Measurements from ENCODE around the gene MPO. TPM values are rescaled to one million over a fixed set of nuclear protein-coding genes. Genes with fewer than 3 reads are reported as not detected.

MPO gene
- total and polyA plus RNA-seq, 9 of the 15 experiments (the other 6 are each of a cell fraction or from before 2014, with no cell fraction given): 0.04 to 0.47 (median 0.39) TPM; not detected in 6

DNA sequence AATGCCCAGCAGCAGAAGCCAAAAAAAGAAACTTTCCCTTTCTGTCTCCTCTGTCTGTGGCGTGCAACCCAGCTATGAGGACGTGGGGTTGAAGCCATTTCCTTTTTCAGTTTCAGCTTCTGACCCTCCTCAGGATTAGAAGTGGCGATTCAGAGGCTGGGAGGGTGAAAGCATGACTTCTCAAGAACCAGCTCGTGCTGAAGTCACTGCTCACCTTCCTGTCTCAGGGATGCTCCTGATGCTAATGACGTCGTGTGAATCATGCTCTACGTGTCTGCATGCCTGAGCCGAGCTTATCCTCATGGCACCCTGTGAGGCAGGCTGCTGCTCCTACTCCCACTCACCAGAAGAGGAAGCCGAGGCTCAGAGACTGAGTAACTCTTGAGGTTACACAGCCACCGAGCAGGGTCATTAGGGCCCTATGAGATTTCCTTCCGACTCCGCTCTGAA, 48.0 kb downstream of the MPO start (continued):
- TF ChIP-seq, protein P1, sequence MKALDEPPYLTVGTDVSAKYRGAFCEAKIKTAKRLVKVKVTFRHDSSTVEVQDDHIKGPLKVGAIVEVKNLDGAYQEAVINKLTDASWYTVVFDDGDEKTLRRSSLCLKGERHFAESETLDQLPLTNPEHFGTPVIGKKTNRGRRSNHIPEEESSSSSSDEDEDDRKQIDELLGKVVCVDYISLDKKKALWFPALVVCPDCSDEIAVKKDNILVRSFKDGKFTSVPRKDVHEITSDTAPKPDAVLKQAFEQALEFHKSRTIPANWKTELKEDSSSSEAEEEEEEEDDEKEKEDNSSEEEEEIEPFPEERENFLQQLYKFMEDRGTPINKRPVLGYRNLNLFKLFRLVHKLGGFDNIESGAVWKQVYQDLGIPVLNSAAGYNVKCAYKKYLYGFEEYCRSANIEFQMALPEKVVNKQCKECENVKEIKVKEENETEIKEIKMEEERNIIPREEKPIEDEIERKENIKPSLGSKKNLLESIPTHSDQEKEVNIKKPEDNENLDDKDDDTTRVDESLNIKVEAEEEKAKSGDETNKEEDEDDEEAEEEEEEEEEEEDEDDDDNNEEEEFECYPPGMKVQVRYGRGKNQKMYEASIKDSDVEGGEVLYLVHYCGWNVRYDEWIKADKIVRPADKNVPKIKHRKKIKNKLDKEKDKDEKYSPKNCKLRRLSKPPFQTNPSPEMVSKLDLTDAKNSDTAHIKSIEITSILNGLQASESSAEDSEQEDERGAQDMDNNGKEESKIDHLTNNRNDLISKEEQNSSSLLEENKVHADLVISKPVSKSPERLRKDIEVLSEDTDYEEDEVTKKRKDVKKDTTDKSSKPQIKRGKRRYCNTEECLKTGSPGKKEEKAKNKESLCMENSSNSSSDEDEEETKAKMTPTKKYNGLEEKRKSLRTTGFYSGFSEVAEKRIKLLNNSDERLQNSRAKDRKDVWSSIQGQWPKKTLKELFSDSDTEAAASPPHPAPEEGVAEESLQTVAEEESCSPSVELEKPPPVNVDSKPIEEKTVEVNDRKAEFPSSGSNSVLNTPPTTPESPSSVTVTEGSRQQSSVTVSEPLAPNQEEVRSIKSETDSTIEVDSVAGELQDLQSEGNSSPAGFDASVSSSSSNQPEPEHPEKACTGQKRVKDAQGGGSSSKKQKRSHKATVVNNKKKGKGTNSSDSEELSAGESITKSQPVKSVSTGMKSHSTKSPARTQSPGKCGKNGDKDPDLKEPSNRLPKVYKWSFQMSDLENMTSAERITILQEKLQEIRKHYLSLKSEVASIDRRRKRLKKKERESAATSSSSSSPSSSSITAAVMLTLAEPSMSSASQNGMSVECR (CRISPR knock-in tag; IDR thresholded peaks at IDR 0.05): no peak
- no peak for TF ChIP-seq ZC3H8 (IDR thresholded peaks at IDR 0.05)
- TF ChIP-seq TEAD4 (IDR thresholded peaks at IDR 0.05; ENCODE audit: low read length): peak; percentile 15; the same call in 1 of the 2 replicates
- no peak for TF ChIP-seq TEAD4 (CRISPR knock-in tag; IDR thresholded peaks at IDR 0.05; ENCODE audit: borderline replicate concordance)
- peak; percentile 60 for TF ChIP-seq ZFP36 (IDR thresholded peaks at IDR 0.05; ENCODE audit: low read depth, low read length, partially characterized antibody)
- TF ChIP-seq, protein P2, sequence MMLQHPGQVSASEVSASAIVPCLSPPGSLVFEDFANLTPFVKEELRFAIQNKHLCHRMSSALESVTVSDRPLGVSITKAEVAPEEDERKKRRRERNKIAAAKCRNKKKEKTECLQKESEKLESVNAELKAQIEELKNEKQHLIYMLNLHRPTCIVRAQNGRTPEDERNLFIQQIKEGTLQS (IDR thresholded peaks at IDR 0.05): peak; percentile 36; the same call in 1 of the 2 replicates
- TF ChIP-seq, protein P2 (CRISPR knock-in tag; conservative IDR thresholded peaks at IDR 0.05): no peak
- TF ChIP-seq GABPB1 (CRISPR knock-in tag; IDR thresholded peaks at IDR 0.05): peak; percentile 63
- TF ChIP-seq SAFB2 (IDR thresholded peaks at IDR 0.05; ENCODE audit: borderline replicate concordance, low read depth, low read length, severe bottlenecking): no peak
- peak; percentile 62 for TF ChIP-seq FOSL1 (tag; conservative IDR thresholded peaks at IDR 0.05)
- TF ChIP-seq, protein P3, sequence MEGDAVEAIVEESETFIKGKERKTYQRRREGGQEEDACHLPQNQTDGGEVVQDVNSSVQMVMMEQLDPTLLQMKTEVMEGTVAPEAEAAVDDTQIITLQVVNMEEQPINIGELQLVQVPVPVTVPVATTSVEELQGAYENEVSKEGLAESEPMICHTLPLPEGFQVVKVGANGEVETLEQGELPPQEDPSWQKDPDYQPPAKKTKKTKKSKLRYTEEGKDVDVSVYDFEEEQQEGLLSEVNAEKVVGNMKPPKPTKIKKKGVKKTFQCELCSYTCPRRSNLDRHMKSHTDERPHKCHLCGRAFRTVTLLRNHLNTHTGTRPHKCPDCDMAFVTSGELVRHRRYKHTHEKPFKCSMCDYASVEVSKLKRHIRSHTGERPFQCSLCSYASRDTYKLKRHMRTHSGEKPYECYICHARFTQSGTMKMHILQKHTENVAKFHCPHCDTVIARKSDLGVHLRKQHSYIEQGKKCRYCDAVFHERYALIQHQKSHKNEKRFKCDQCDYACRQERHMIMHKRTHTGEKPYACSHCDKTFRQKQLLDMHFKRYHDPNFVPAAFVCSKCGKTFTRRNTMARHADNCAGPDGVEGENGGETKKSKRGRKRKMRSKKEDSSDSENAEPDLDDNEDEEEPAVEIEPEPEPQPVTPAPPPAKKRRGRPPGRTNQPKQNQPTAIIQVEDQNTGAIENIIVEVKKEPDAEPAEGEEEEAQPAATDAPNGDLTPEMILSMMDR (IDR thresholded peaks at IDR 0.05 in 2 of 3, conservative IDR thresholded peaks at IDR 0.05 in 1 of 3; ENCODE audit: insufficient read depth in 2 of 3, low read depth in 1 of 3, low read length in 3 of 3): peak in 2 of 3 experiments; percentile 20 to 25; a peak in 2 of 6 replicates
- TF ChIP-seq SMARCA4 (IDR thresholded peaks at IDR 0.05): 0 out of 2 replicates have a peak, but pooled peaks have one; percentile 29
- peak; percentile 28; the same call in 1 of the 2 replicates for TF ChIP-seq ZEB2 (IDR thresholded peaks at IDR 0.05)
- TF ChIP-seq DPF2 (IDR thresholded peaks at IDR 0.05): peak; percentile 26; the same call in 1 of the 2 replicates
- TF ChIP-seq PHTF2 (CRISPR knock-in tag; IDR thresholded peaks at IDR 0.05): no peak
- TF ChIP-seq RCOR1 (IDR thresholded peaks at IDR 0.05; ENCODE audit: borderline replicate concordance in 1 of 2, low read depth in 2 of 2, low read length in 2 of 2): peak in 1 of 2 experiments; percentile 75; a peak in 2 of 4 replicates
- 0 out of 2 replicates have a peak, but pooled peaks have one; percentile 18 for TF ChIP-seq GABPA (tag; conservative IDR thresholded peaks at IDR 0.05; ENCODE audit: low read depth)
- TF ChIP-seq EP400 (IDR thresholded peaks at IDR 0.05): no peak
- TF ChIP-seq RAD21 (CRISPR knock-in tag; conservative IDR thresholded peaks at IDR 0.05 in 1 of 2, IDR thresholded peaks at IDR 0.05 in 1 of 2): peak in 1 of 2 experiments; percentile 24; a peak in 1 of 4 replicates
- peak; percentile 66 for TF ChIP-seq ATF7 (IDR thresholded peaks at IDR 0.05)
- TF ChIP-seq NCOA1 (IDR thresholded peaks at IDR 0.05; ENCODE audit: low read depth): peak; percentile 66; the same call in 1 of the 2 replicates
- no peak for TF ChIP-seq KDM4B (IDR thresholded peaks at IDR 0.05; ENCODE audit: borderline replicate concordance in 2 of 2, low read depth in 1 of 2)
- no peak for TF ChIP-seq ZNF76 (CRISPR knock-in tag; IDR thresholded peaks at IDR 0.05; ENCODE audit: borderline replicate concordance)
